HUDEP-2 (cell line): ENCODE results near the gene KLK12.

Source experiments
- DNase-seq, 76 experiments: peaks; one replicate each; lab custom pipeline; 2025; ENCODE audit not compliant: unreplicated experiment in 76 of 76; lab: John Stamatoyannopoulos, UW

KLK12 gene

GRCh38 chr19:51059715-51060114 lies 24.9 kb upstream of the KLK12 start:
- DNase-seq, result no peak

- no peak for DNase-seq
Measured at GRCh38 chr19:51055866-51056265, 21.1 kb upstream of the KLK12 start.

GRCh38 chr19:51047031-51047335 lies 12.2 kb upstream of the KLK12 start:
- no peak for DNase-seq

- no peak for DNase-seq
Measured at GRCh38 chr19:51044327-51044726, 9.5 kb upstream of the KLK12 start.

GRCh38 chr19:51043497-51043896 lies 8.7 kb upstream of the KLK12 start:
- no peak for DNase-seq

- no peak for DNase-seq
Measured at GRCh38 chr19:51040151-51040550, 5.3 kb upstream of the KLK12 start.

- no peak for DNase-seq
Measured at GRCh38 chr19:51036519-51036918, 1.7 kb upstream of the KLK12 start.

- DNase-seq, result no peak
Measured at GRCh38 chr19:51031880-51032225, 2.9 kb downstream of the KLK12 start.

- DNase-seq, result no peak
Measured at GRCh38 chr19:51031220-51031879, 3.5 kb downstream of the KLK12 start.

GRCh38 chr19:51030631-51031030 lies 4.2 kb downstream of the KLK12 start:
- no peak for DNase-seq

- no peak for DNase-seq
Measured at GRCh38 chr19:51029718-51030117, 5.1 kb downstream of the KLK12 start.

GRCh38 chr19:51027873-51028272 lies 6.9 kb downstream of the KLK12 start:
- DNase-seq, result no peak

- no peak for DNase-seq
Measured at GRCh38 chr19:51027126-51027806, 7.5 kb downstream of the KLK12 start.

- no peak for DNase-seq
Measured at GRCh38 chr19:51026554-51026831, 8.3 kb downstream of the KLK12 start, which contains the start of gene KLK11. TSS of gene KLK11 (minus strand) at chr19:51026616. CDS start at chr19:51025631, 985 bp downstream.

GRCh38 chr19:51025809-51026553 lies 8.8 kb downstream of the KLK12 start:
- DNase-seq, result no peak

- DNase-seq, result no peak
Measured at GRCh38 chr19:51025401-51025800, 9.4 kb downstream of the KLK12 start.

- DNase-seq, result no peak
Measured at GRCh38 chr19:51024924-51025323, 9.9 kb downstream of the KLK12 start.

GRCh38 chr19:51023946-51024345 lies 10.9 kb downstream of the KLK12 start:
- DNase-seq, result no peak

- no peak for DNase-seq
Measured at GRCh38 chr19:51022526-51022925, 12.3 kb downstream of the KLK12 start.

GRCh38 chr19:51020988-51021651 lies 13.7 kb downstream of the KLK12 start:
- DNase-seq, result peak in 27 of 76 experiments; percentile 2 to 64 (median 26)

- DNase-seq, result no peak
Measured at GRCh38 chr19:51019544-51019925, 15.3 kb downstream of the KLK12 start, which contains the start of gene KLK10. TSS of gene KLK10 (minus strand) at chr19:51019709. CDS start at chr19:51019130, 579 bp downstream.
